Stimulated activated CD4-positive, alpha-beta T cell treated with anti-CD3 and anti-CD28 coated beads, Interleukin-1b, Interleukin-23, amount 100 ng/mL, for 48 hours (primary cell): ENCODE results near the gene ACIN1.
"Not testable (repeated sequence)": the region's sequence is repeated elsewhere in the genome, so short reads cannot be mapped to it uniquely, and the experiment has no call there.

Experiments
- DNase-seq: peaks from one replicate; pipeline ENCODE4 v3.0.0-alpha.2; 2020

Gene ACIN1

DNA sequence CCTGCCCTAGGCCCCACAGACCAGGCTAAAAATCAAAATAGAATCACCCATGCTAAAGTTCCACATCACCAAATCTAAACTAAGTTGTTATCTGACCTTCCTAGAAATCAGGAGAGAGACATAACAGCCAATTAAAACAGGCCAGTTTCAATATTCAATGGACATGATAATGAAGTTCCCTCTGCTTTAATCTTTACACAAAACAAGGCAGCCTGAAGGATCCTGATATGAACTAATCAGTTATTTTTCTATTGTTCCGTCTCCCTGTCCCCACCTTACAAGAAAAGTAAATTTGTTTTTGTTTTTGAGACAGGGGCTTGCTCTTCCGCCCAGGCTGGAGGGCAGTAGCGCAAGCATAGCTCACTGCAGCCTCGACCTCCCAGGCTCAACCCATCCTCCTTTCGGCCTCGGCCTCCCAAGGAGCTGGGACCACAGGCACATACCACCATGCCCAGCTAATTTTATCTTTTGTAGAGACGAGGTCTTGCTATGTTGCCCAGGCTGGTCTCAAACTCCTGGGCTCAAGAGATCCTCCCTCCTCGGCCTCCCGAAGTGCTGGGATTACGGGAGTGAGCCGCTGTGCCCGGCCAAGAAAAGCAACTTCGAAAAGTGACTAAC lies 29.5 kb upstream of the ACIN1 start:
- DNase-seq, result no peak

DNA sequence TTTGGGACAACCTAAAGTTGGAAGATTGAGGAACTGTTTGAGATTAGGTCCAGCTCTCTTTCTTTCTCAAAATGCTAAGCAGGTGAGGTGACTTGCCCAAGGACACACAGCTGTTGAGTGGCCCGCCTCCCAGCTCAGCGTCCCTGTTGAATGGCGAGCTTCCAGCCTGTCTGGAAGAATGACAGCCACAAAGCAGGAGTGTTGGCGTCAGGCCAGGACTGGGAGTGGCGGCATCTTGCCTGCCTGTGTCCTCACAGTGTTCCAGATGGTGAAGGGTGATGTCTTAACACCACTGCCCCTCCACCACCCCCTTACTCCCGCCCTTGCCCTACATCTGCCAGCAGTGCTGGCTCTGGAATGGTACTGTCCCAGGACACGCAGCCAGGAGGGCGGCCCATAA lies 28.5 kb upstream of the ACIN1 start:
- no peak for DNase-seq

DNA sequence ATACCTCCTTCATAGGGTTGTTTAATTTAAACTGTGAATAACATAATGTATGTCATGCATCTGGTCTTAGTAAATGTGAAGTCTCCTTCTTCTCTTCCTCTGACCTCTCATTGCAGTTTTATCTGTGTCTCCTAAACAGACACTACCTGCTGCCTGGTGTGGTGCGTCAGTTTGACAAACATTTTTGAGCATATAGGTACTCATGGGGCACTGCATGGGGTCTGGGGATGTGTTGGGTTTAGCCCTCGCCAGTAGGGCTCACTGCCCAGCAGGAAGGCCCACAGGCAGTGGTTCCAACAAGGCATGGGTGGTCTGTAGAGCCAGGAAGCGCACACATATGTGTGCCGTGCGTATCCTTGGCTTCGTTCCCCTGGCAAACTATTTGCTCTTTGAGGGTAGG lies 27.1 kb upstream of the ACIN1 start:
- DNase-seq, result no peak

DNA sequence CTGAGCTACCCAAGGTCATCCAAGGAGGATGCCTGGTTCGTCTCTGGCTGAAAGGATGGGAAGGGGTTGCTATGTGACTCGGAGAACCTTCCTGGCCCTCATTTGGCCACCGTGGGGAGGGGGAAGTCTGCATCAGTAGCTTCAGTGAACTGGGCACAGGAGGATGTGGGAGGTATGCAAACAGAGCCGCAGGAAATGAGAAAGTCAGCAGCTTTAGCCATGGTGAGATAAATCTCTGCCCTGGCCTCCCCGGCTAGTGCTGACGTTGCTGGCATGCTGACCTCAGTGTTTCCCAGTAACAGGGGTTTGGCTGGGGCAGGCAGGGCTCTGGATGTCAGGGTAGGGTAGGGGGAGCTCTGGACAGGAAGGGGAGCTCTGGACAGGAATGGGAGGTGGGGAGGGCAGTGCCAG lies 26.4 kb upstream of the ACIN1 start:
- DNase-seq, result no peak

- peak; percentile 85 for DNase-seq
Measured at GRCh38 chr14:23120541-23121251, 25.8 kb upstream of the ACIN1 start.

- no peak for DNase-seq
Measured at GRCh38 chr14:23119363-23120327, 24.7 kb upstream of the ACIN1 start.

GRCh38 chr14:23118506-23119362 lies 23.8 kb upstream of the ACIN1 start, which contains the start of gene CEBPE:
CEBPE (minus strand) TSS chr14:23119255; CDS start chr14:23119091, 164 bp downstream.
- no peak for DNase-seq

DNA sequence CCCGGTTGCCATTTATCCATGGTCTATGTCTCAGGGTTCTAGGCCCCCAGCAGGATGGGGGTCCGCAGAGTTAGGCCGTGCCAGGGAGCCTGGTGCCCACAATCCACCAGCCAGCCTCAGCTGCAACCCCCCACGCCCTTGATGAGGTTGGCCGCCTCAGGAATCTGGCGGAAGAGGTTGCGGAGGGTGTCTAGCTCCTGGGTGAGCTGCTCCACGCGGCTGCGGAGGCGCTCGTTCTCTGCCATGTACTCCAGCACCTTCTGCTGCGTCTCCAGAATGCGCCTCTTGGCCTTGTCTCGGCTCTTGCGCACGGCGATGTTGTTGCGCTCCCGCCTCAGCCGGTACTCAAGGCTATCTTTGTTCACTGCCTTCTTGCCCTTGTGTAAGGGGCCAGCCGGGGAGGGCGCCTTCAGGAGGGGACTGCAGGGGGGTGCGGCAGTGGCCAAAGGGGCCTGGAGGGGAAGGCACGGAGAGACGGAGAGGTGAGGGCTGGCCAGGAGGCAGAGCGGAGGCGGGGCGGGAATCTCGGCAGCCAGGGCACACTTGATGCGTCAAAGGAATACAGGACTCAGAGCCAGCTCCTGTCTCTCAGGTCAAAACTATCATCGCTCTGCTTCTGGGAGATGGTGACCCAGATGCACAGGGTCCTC lies 22.6 kb upstream of the ACIN1 start:
- DNase-seq, result no peak

- no peak for DNase-seq
Measured at GRCh38 chr14:23115918-23116317, 21.0 kb upstream of the ACIN1 start.

DNA sequence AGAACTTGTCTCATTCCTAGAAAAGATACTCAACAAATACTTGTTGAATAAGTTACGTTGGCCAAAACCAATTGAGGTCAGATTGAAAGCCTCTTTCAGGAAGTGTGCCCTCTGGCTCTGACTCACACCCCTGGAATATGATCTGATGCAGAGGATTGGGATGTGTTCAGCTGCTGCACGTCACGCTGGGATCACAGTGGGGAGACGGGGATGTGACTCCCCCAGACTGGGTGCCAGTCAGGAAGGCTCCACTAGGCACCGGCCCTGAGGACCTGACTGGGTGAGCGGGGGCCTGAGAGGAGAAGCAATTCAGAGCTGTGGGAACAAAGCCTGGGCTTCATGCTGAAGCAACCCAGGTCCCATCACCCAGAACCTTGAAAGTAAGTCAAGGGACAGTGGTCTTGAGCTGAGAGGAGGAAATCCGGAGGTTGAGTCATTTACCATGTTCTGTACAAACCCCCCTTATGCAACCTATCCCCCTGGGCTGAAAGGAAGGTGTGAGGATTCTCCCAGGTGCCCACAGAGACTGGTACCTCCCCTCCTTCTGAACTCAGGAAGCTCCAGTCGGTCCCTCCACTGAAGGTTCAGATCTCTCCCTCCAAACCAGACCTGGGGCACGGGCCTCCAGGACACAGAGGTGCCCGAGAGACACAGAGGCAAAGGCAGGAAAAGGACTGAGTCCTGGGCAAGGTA lies 20.2 kb upstream of the ACIN1 start:
- no peak for DNase-seq

- DNase-seq, result no peak
Measured at GRCh38 chr14:23114669-23115038, 19.7 kb upstream of the ACIN1 start.

DNA sequence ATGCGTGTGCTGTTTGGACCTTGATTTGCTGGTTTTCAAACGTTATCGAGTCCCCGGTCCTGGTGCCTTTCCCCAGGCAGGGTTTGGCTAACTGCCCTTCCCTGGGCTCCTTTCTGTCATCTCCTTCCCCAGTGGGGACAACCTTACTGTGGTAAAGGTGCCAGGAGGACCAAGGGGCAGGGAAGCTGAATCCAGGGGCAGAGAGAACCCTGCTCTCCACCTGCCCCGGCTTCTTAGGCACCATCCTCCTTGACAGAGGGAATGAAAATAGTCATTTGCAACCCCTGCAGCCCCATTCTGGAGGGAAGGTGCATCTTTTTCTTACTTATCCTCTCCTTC lies 19.2 kb upstream of the ACIN1 start:
- DNase-seq, result no peak

GRCh38 chr14:23113431-23114119 lies 18.6 kb upstream of the ACIN1 start:
- DNase-seq, result no peak

- DNase-seq, result no peak
Measured at GRCh38 chr14:23112359-23113178, 17.6 kb upstream of the ACIN1 start.

DNA sequence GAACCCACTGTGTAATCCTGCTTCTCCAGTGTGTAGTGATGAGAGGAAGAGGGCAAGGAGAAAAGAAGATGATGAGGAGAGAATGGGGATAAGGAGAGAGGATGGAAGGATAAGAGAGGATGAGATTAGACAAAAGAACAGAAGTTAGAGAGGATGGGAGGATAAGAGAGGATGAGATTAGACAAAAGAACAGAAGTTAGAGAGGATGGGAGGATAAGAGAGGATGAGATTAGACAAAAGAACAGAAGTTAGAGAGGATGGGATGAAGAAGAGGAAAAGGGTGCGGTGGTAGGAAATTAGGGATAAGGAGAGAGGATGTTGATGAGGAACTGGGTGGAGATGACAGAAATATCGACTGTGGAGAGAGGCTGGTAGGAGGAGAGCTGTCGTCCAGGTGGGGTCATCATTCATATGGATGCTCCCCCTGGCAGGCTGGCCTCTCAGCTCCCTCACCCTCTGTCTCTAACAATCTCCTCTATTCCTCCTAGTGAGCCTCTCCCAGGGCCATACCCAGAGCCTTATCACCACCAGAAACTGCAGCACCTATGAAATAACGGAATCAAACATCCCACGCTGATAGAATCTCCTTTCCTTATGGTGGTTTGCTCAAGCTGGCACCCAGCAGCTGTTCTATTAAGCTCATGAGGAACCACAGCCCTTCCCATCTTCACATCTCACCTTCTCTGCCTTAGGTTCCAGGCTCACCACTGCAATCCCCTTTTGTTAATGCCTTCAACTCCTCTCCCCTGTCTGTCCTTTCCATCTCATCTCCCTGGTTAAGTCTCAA lies 15.8 kb upstream of the ACIN1 start:
- DNase-seq, result no peak

GRCh38 chr14:23109769-23110168 lies 14.8 kb upstream of the ACIN1 start:
- no peak for DNase-seq

DNA sequence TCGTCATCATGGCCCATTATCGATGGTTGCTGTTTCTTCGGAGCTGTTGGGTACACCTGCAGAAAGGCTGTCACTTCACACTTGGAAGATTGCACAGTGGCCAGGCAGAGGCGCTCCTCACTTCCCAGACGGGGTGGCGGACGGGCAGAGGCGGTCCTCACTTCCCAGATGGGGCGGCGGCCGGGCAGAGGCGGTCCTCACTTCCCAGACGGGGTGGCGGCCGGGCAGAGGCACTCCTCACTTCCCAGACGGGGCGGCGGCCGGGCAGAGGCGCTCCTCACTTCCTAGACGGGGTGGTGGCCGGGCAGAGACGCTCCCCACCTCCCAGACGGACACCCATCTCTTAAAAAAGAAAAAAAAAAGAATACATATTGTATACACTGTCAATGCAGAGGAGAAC lies 13.2 kb upstream of the ACIN1 start:
- DNase-seq, result not testable (repeated sequence)

- DNase-seq, result not testable (repeated sequence)
Measured at GRCh38 chr14:23107620-23108019, 12.7 kb upstream of the ACIN1 start.

DNA sequence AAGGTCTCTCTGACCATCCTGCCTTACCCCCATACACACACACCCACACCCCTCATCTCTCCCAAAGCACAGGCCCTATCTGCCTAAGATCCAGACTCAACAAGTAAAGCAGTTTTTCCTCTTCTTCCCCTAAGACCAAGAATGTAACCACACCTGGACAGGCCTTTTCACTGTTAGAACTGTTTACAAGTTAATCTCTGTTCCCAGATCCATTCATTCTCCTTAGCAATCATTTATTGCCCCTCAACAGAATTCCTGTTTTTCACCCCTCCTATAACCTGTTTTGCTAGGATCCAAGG lies 11.8 kb upstream of the ACIN1 start:
- no peak for DNase-seq
